Tibial artery (tissue), 4 donors: Measurements from ENCODE around the gene CD2BP2.

Experiments
- DNase-seq, 2 donors: peaks; one replicate each; pipeline ENCODE4 v3.0.0-alpha.2; 2019
- H3K27ac ChIP-seq, 2 donors: fragments of 200-600 bp; sonication (generic) in 1 of 2; 1 replicate in 1 of 2; 2 replicates in 1 of 2; pipeline ENCODE4 v1.5.1; 2018 to 2019; ENCODE audit warnings: mild to moderate bottlenecking in 1 of 2
- H3K27me3 ChIP-seq, 2 donors: fragments of 200-600 bp; sonication (generic) in 1 of 2; one replicate each; pipeline versions ENCODE4 v1.5.1 to v1.6.0; 2016 to 2019
- H3K36me3 ChIP-seq, 3 donors: fragments of 200-600 bp; sonication (generic) in 2 of 3; one replicate each; pipeline ENCODE4 v1.5.1; 2016 to 2019; ENCODE audit warnings: mild to moderate bottlenecking in 2 of 3
- H3K4me1 ChIP-seq, 4 donors: fragments of 200-600 bp; sonication (generic) in 2 of 4; 1 replicate in 3 of 4; 2 replicates in 1 of 4; pipeline ENCODE4 v1.5.1; 2016 to 2019
- H3K4me3 ChIP-seq, 2 donors: fragments of 200-600 bp; sonication (generic) in 1 of 2; 1 replicate in 1 of 2; 2 replicates in 1 of 2; pipeline ENCODE4 v1.5.1; 2018 to 2019; ENCODE audit warnings: mild to moderate bottlenecking in 2 of 2
- H3K9me3 ChIP-seq, 3 donors: fragments of 200-600 bp; sonication (generic) in 1 of 3; one replicate each; pipeline ENCODE4 v1.5.1; 2016 to 2019
- intact Hi-C: fragments of 100-400 bp; cut with DNase I; formaldehyde crosslinking; loops from one replicate; pipeline ENCODE4 v1.15.0; 2023; ENCODE audit warnings: low total_unique reads
- TF ChIP-seq, protein P1 (sequence below), 2 experiments: fragments of 200-600 bp in 1 of 2; fragments of 450-650 bp in 1 of 2; IDR thresholded peaks; one replicate each; pipeline ENCODE4 v1.5.1; 2017 to 2019; ENCODE audit warnings: antibody characterized with exemption in 2 of 2, mild to moderate bottlenecking in 1 of 2, moderate library complexity in 1 of 2

The CD2BP2 gene

DNA sequence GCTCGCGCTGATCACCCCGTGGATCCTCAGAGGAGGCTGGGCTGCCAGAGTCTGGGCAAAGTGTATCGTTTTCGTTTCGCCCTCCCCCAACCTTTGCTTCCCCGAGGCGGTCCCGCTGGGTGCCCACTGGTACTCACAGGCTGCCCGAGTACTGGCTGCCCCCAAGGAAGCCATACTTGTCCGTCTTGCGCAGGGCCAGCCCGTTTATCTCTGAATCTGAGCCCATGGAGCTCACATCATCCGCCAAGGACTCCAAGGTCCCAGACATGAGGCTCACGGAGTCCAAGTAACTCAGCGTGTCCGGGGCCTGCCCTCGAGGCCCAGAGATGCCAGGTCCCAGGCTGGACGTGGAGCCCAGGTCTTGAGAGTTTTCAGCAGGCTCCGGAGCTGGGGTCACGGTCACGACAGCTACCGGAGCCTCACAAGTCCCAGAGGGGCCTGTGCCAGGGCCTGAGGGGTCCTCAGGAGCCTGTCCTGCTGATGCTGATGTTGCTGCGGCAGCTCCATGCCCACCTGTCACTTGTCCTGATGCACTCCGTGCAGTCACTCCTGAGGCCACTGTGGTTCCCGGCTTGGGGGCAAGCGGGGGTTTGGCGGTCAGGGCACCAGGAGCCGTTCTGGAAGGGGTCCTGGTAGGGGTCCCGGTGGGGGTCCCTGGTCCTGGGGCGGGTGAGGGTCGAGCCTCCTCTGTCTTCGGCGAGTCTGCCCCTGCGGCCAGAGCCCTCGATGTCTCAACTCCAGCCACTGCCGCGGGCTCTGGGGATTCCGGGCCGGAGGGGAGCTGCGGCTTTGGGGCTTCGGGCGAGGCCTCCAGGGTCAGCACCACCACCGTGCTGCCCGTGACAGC lies 14.2 kb upstream of the CD2BP2 start:
- peak overlapping the region; percentile 76 to 88 for H3K4me3 ChIP-seq
- peak overlapping the region; percentile 75 to 78 for H3K27ac ChIP-seq
- peak in 1 of 2 donors; percentile 76 for DNase-seq
- H3K27me3 ChIP-seq = peaks cover 0 to 3% of the 10 kb centered on the region in 2 donors
- peaks cover 0 to 49% (median 31%) of the 10 kb centered on the region in 4 donors for H3K4me1 ChIP-seq
- intact Hi-C loops = no loop called here
- TF ChIP-seq, protein P1, sequence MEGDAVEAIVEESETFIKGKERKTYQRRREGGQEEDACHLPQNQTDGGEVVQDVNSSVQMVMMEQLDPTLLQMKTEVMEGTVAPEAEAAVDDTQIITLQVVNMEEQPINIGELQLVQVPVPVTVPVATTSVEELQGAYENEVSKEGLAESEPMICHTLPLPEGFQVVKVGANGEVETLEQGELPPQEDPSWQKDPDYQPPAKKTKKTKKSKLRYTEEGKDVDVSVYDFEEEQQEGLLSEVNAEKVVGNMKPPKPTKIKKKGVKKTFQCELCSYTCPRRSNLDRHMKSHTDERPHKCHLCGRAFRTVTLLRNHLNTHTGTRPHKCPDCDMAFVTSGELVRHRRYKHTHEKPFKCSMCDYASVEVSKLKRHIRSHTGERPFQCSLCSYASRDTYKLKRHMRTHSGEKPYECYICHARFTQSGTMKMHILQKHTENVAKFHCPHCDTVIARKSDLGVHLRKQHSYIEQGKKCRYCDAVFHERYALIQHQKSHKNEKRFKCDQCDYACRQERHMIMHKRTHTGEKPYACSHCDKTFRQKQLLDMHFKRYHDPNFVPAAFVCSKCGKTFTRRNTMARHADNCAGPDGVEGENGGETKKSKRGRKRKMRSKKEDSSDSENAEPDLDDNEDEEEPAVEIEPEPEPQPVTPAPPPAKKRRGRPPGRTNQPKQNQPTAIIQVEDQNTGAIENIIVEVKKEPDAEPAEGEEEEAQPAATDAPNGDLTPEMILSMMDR (IDR thresholded peaks at IDR 0.05) = no peak
- H3K9me3 ChIP-seq = no peaks in the 10 kb centered on the region
- H3K36me3 ChIP-seq = peaks cover 1 to 19% (median 16%) of the 10 kb centered on the region in 3 donors

DNA sequence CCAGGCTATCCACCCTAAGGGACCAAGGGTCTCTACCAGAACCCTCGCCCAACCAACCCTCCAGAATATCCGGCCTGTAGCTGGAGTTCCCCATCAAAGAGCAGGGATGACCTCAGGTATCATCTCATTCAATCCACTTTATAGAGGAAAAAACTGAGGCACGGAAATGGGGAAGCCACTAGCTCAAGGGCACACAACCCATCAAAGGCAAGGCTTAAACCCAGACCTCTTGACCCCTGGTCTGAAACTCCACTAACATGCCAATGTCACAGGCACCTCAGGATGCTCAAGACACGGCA lies 13.6 kb upstream of the CD2BP2 start:
- TF ChIP-seq, protein P1 (IDR thresholded peaks at IDR 0.05) = no peak
- Histone ChIP-seq H3K27ac (peak overlapping the region; percentile 75 to 78), H3K4me3 (peak overlapping the region; percentile 76 to 88), H3K27me3 (peaks cover 0 to 3% of the 10 kb centered on the region in 2 donors), H3K4me1 (peaks cover 0 to 49% (median 31%) of the 10 kb centered on the region in 4 donors), H3K36me3 (peaks cover 7 to 24% (median 22%) of the 10 kb centered on the region in 3 donors), H3K9me3 (no peaks in the 10 kb centered on the region)
- DNase-seq = no peak
- intact Hi-C loops = no loop called here

DNA sequence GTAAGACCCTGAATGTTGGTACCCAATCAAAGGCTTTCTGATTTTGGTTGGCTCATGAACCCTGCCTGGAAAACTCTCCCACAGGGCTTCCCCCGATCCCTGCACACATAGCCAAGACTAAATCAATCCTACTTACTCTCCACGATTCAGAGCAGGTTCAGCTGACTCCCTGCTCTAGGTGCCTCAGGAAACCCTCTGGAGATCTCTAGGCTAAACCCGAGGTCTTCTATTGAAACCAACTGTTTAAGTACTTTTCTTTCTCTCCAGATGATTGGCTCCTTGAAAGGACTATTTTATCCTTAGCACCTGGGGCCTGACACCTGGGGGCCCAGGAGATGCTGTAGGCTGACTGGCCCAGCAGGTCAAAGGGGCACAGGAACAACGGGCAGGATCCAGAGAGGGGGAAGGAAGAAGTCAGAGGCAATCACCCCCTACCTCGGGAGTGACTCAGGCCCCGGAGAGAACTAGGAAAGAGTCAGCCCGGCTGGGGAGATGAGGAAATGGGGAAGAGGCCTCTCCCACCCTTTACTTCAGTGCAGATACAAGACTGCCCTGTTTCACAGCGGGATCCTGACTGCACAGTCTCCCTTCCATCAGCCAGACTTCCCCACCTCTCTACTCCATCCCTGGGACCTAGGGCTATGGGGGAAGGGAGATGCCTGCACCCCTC lies 13.1 kb upstream of the CD2BP2 start:
- Histone ChIP-seq H3K9me3 (no peaks in the 10 kb centered on the region), H3K27ac (peak overlapping the region; percentile 75 to 78), H3K4me1 (peaks cover 0 to 49% (median 31%) of the 10 kb centered on the region in 4 donors), H3K27me3 (peaks cover 0 to 3% of the 10 kb centered on the region in 2 donors), H3K36me3 (peaks cover 10 to 29% (median 27%) of the 10 kb centered on the region in 3 donors), H3K4me3 (peak overlapping the region; percentile 76 to 88)
- DNase-seq = peak; percentile 57 to 71
- intact Hi-C loops = no loop called here
- TF ChIP-seq, protein P1 (IDR thresholded peaks at IDR 0.05) = no peak

DNA sequence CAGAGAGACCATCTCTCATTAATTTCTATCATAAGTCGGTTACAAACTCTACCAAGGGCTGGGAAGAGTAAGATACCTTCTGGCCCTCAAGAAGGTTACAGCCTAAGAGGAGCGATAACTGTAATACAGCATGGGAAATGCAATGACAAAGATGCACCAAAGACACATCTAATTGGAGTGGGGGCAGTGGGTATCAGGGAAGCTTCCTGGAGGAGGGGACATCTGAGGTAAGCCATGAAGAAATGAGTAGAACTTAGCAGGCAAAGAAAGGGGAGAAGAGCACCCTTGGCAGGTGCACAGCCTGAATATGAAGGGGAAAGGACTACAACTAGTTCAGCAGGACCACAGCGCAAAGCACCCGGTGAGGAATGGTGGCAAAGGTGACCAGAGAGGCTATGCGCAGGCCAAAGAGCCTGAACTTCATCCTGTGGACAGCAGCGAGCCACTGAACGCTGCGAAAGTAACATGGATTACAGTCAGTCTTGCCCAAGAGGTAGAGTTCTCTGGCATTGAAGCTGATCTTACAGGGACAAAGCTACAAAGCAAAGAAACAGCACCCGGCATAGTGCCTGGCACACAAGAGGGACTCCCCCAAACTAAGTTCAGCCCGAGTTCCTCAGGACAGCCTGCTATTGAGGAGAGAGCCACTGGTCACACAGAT lies 12.4 kb upstream of the CD2BP2 start:
- Histone ChIP-seq H3K27me3 (peaks cover 0 to 3% of the 10 kb centered on the region in 2 donors), H3K27ac (peak overlapping the region; percentile 75 to 78), H3K36me3 (peaks cover 10 to 37% (median 27%) of the 10 kb centered on the region in 3 donors), H3K9me3 (no peaks in the 10 kb centered on the region), H3K4me1 (peaks cover 0 to 49% (median 31%) of the 10 kb centered on the region in 4 donors), H3K4me3 (peak overlapping the region; percentile 76 to 88)
- intact Hi-C loops = no loop called here
- TF ChIP-seq, protein P1 (IDR thresholded peaks at IDR 0.05) = no peak
- DNase-seq = no peak

DNA sequence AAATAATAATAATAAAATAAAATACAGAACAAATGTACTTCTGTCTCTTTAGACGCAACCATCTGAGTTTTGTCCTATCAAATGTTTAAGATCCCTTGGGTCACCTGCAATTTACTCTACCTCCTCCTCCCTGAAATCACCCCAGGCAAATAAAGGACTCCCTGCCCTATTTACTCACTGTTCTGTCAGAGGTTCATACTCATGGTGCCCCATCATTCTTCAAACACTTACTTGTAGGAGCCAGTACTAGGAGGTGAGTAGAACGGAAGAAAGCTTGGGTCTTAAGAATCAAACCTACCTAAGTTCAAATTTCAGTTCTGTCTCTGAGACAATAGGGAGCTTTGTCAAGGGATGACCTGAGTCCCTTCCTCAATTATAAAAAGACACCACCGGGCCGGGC lies 11.4 kb upstream of the CD2BP2 start:
- TF ChIP-seq, protein P1 (IDR thresholded peaks at IDR 0.05) = no peak
- peak overlapping the region in 1 of 2 donors; percentile 76 for H3K4me3 ChIP-seq
- intact Hi-C loops = no loop called here

More for the DNA sequence above, 11.4 kb upstream of the CD2BP2 start:
- Histone ChIP-seq H3K27me3 (peaks cover 0 to 3% of the 10 kb centered on the region in 2 donors), H3K27ac (no peak overlapping the region), H3K9me3 (no peaks in the 10 kb centered on the region), H3K36me3 (peaks cover 10 to 47% (median 27%) of the 10 kb centered on the region in 3 donors), H3K4me1 (peaks cover 0 to 48% (median 31%) of the 10 kb centered on the region in 4 donors)
- DNase-seq = no peak
